ENCODE data around the gene SYNDIG1.

GRCh38 chr20:24487648-24488047 lies 18.2 kb downstream of the SYNDIG1 start:
- TF ChIP-seq BHLHE40 (IDR thresholded peaks at IDR 0.05; ENCODE audit: borderline replicate concordance) (no peak), FOXA1 (IDR thresholded peaks at IDR 0.05) (no peak), ARNT (IDR thresholded peaks at IDR 0.05) (no peak), SUZ12 (IDR thresholded peaks at IDR 0.05) (no peak), FOXM1 (IDR thresholded peaks at IDR 0.05; ENCODE audit: borderline replicate concordance) (no peak)
- TF ChIP-seq, protein P1, sequence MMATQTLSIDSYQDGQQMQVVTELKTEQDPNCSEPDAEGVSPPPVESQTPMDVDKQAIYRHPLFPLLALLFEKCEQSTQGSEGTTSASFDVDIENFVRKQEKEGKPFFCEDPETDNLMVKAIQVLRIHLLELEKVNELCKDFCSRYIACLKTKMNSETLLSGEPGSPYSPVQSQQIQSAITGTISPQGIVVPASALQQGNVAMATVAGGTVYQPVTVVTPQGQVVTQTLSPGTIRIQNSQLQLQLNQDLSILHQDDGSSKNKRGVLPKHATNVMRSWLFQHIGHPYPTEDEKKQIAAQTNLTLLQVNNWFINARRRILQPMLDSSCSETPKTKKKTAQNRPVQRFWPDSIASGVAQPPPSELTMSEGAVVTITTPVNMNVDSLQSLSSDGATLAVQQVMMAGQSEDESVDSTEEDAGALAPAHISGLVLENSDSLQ (IDR thresholded peaks at IDR 0.05) = no peak
